Heart left ventricle (tissue), 16 donors: ENCODE results near the gene STAB1. TPM values are rescaled to one million over a fixed set of nuclear protein-coding genes. Genes with fewer than 3 reads are reported as not detected.

Experiments used
- ATAC-seq, 4 donors: fragments of 200-7000 bp; cut with Tn5 transposase; one replicate each; pipeline ENCODE4 v1.9.1; 2020 to 2022; ENCODE audit warnings: moderate library complexity in 4 of 4, mild to moderate bottlenecking in 3 of 4, moderate number of reproducible peaks in 1 of 4
- DNase-seq, 5 donors: peaks; one replicate each; pipeline ENCODE4 v3.0.0-alpha.2; 2020
- H3K27ac ChIP-seq, 12 donors: fragments of 200-600 bp; sonication (generic) in 4 of 12; one replicate each; pipeline versions ENCODE4 v1.5.0 to v1.8.0; 2016 to 2022; ENCODE audit warnings: mild to moderate bottlenecking in 2 of 12
- H3K27me3 ChIP-seq, 9 donors: fragments of 200-600 bp; sonication (generic) in 2 of 9; one replicate each; pipeline versions ENCODE4 v1.5.1 to v1.8.0; 2016 to 2022; ENCODE audit warnings: mild to moderate bottlenecking in 3 of 9
- H3K36me3 ChIP-seq, 9 donors: fragments of 200-600 bp; sonication (generic) in 2 of 9; one replicate each; pipeline versions ENCODE4 v1.5.0 to v1.8.0; 2018 to 2022; ENCODE audit warnings: mild to moderate bottlenecking in 2 of 9
- H3K4me1 ChIP-seq, 12 donors: fragments of 200-600 bp; sonication (generic) in 4 of 12; one replicate each; pipeline versions ENCODE4 v1.5.0 to v1.8.0; 2016 to 2022; ENCODE audit warnings: mild to moderate bottlenecking in 3 of 12
- H3K4me3 ChIP-seq, 12 donors: fragments of 200-600 bp; sonication (generic) in 4 of 12; one replicate each; pipeline versions ENCODE4 v1.5.0 to v1.8.0; 2017 to 2022; ENCODE audit warnings: mild to moderate bottlenecking in 9 of 12, moderate library complexity in 4 of 12
- H3K9me3 ChIP-seq, 12 donors: fragments of 200-600 bp; sonication (generic) in 4 of 12; one replicate each; pipeline versions ENCODE4 v1.5.0 to v1.8.0; 2016 to 2022; ENCODE audit warnings: mild to moderate bottlenecking in 1 of 12
- POLR2A ChIP-seq, 2 donors: fragments of 450-650 bp; IDR thresholded peaks; one replicate each; pipeline ENCODE4 v1.6.1; 2017; ENCODE audit warnings: antibody characterized with exemption in 2 of 2, mild to moderate bottlenecking in 2 of 2, moderate library complexity in 2 of 2
- WGBS, 4 donors: extraction: QIAGEN DNeasy Blood & Tissue Kit in 2 of 4; methylation state at CpG; one replicate each; pipeline versions ENCODE4 v1.1.5 to v1.1.7; 2013 to 2018; 5-methylcytosine and 5-hydroxymethylcytosine counted together
- intact Hi-C, 10 donors: fragments of 100-400 bp; cut with DNase I; formaldehyde crosslinking; loops; one replicate each; pipeline versions ENCODE4 v1.11.1 to v1.14.2; 2022
- polyA plus RNA-seq, 2 donors: library from polyadenylated mRNA; stranded (reverse); fragments of 200-250 nt; gene quantifications; one replicate each; pipeline ENCODE4 v1.2.3, GENCODE V29; 2013
- total RNA-seq, 9 donors: library from RNA; depleted of rRNA in 2 of 9; stranded (reverse); fragments of >200 nt in 2 of 9; fragmentation: NEBNext Ultra II Directional in 3 of 9; extraction: Animal tissue kit (Norgen Biotek cat#: 25700) in 3 of 9; gene quantifications; one replicate each; pipeline versions ENCODE4 v1.1.0 to v1.2.4, GENCODE V29; 2016 to 2023
- TF ChIP-seq, protein P1 (sequence below), 12 donors: fragments of 200-600 bp; sonication (generic) in 4 of 12; IDR thresholded peaks; one replicate each; pipeline versions ENCODE4 v1.5.0 to v1.8.0; 2018 to 2022; ENCODE audit warnings: antibody characterized with exemption in 12 of 12, mild to moderate bottlenecking in 5 of 12
- donor health status: ischemic (EF 13 %, LVEDD 7.1; RV severe dilation, severe dysfunction).
- donor health status: healthy with polysubstance abuse.
- donor health status: DM: no; HTN: yes; CAD: no.
- donor health status: DM: no; HTN: no; CAD: no.
- donor health status: ischemic (EF 25% LVEDD 6.9; RV normal size, moderate dysfunction).
- donor health status: ischemic (EF 25% LVEDD 5.7; RV mildly dilated, moderate dysfunction).
- donor health status: healthy.
- donor health status: DM: yes; HTN: yes; CAD: no.
- donor health status: ischemic (EF 35%, LVEDD 5.7; RV mildly dilated, moderate dysfunction).
- donor health status: nonischemic (EF 11% LVEDD 7.7; RV severe dilation, severe dysfunction).
- donor health status: DM: yes; HTN: yes; CAD: no.
- donor health status: PGD.
- donor health status: ischemic (EF 29% LVEDD 5.4; RV normal size, mild dysfunction).
- donor health status: nonischemic (EF 23%, LVEDD 6.1; RV moderate dilation, normal function).

Gene STAB1
- total and polyA plus RNA-seq, 11 donors: 34.1 to 351 (median 50.6) TPM

DNA sequence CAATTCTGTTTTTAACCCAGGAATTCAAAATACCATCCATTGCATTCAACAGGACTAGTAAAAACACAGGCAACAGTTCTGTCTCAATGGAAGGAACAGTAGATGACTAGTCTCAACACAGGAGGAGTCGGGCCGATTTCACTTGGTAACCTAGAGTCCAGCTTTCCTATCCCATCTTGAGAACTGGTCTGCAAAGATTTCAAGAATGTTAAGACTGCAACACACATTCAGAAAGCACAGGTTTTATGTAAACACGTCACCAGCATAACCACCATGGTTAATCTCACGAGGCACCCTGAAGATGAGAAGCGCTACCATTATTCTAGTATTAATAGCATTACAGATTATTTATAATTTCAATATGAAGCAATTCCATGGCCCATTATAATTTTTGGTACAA is 63.3 kb downstream of the STAB1 start:
- Histone ChIP-seq H3K4me1 (peaks cover 0 to 35% (median 0%) of the 10 kb centered on the region in 12 donors), H3K27me3 (no peaks in the 10 kb centered on the region), H3K27ac (no peak overlapping the region), H3K4me3 (no peak overlapping the region), H3K36me3 (peaks cover 1 to 98% (median 91%) of the 10 kb centered on the region in 9 donors), H3K9me3 (no peaks in the 10 kb centered on the region)
- ATAC-seq (no peak), DNase-seq (no peak)
- no peak for TF ChIP-seq POLR2A (IDR thresholded peaks at IDR 0.05)
- TF ChIP-seq, protein P1, sequence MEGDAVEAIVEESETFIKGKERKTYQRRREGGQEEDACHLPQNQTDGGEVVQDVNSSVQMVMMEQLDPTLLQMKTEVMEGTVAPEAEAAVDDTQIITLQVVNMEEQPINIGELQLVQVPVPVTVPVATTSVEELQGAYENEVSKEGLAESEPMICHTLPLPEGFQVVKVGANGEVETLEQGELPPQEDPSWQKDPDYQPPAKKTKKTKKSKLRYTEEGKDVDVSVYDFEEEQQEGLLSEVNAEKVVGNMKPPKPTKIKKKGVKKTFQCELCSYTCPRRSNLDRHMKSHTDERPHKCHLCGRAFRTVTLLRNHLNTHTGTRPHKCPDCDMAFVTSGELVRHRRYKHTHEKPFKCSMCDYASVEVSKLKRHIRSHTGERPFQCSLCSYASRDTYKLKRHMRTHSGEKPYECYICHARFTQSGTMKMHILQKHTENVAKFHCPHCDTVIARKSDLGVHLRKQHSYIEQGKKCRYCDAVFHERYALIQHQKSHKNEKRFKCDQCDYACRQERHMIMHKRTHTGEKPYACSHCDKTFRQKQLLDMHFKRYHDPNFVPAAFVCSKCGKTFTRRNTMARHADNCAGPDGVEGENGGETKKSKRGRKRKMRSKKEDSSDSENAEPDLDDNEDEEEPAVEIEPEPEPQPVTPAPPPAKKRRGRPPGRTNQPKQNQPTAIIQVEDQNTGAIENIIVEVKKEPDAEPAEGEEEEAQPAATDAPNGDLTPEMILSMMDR (IDR thresholded peaks at IDR 0.05): no peak
- WGBS, 4 donors: 95 to 99% (median 96%) methylated on average over 5 of the region's 5 CpGs
- intact Hi-C loops: loop anchor here in 1 of 10 donors (10.0 kb wide), 1 partner anchor 86 kb away; no protein-coding TSS in a partner anchor

DNA sequence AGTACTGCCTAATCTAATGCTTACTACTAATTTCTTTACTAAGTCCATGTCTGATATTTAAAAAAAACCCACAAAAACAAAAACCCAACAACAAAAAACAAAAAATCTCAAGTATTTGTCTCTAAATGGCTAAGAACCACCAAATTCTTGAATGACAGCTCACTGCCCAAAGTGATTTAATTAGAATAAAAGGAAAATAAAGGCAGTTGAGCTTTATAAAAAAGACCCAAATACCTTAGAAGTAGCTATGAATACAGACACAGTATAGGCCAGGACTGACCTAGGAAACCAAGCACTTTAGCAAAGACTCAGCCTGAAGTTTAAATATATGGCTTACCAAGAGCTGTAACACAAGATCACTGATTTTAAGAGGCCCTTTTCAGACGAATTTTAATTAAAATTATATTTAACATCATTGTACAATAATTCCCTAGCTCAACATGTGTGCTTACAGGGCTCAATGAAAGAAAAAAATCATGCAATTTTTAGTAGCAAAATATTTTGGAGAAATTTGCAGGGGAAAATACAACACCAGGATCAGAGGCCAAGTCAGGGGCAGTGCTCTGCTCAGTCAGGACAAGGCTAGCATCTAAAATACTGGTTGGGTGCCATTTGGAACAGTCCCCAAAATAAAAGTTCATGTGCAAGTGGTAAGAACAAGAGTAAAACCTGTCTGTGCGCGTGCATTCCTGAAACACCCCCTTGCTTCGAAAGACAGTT is 66.0 kb downstream of the STAB1 start:
- H3K36me3 ChIP-seq: peaks cover 4 to 99% (median 85%) of the 10 kb centered on the region in 9 donors
- no peak overlapping the region for H3K4me3 ChIP-seq
- intact Hi-C loops: no loop called here
- no peaks in the 10 kb centered on the region for H3K27me3 ChIP-seq
- no peaks in the 10 kb centered on the region for H3K9me3 ChIP-seq
- peak in 2 of 4 donors; percentile 33 to 56 for ATAC-seq
- peaks cover 0 to 19% (median 0%) of the 10 kb centered on the region in 12 donors for H3K4me1 ChIP-seq
- no peak for DNase-seq
- no peak overlapping the region for H3K27ac ChIP-seq
- 64 to 72% (median 68%) methylated on average over 4 of the region's 4 CpGs for WGBS, 4 donors
- TF ChIP-seq, protein P1 (IDR thresholded peaks at IDR 0.05): no peak
- TF ChIP-seq POLR2A (IDR thresholded peaks at IDR 0.05): no peak

- DNase-seq (no peak), ATAC-seq (no peak)
- no peaks in the 10 kb centered on the region for H3K27me3 ChIP-seq
- H3K4me1 ChIP-seq: peaks cover 0 to 15% (median 0%) of the 10 kb centered on the region in 12 donors
- TF ChIP-seq, protein P1 (IDR thresholded peaks at IDR 0.05): no peak
- no peak for TF ChIP-seq POLR2A (IDR thresholded peaks at IDR 0.05)
- peaks cover 3 to 92% (median 68%) of the 10 kb centered on the region in 9 donors for H3K36me3 ChIP-seq
- no peaks in the 10 kb centered on the region for H3K9me3 ChIP-seq
- 86 to 94% (median 92%) methylated on average over 2 of the region's 2 CpGs for WGBS, 4 donors
- intact Hi-C loops: no loop called here
- no peak overlapping the region for H3K27ac ChIP-seq
- no peak overlapping the region for H3K4me3 ChIP-seq
Measured at GRCh38 chr3:52563984-52564383, 68.8 kb downstream of the STAB1 start.

GRCh38 chr3:52568069-52568468 is 72.9 kb downstream of the STAB1 start:
- intact Hi-C loops: no loop called here
- TF ChIP-seq, protein P1 (IDR thresholded peaks at IDR 0.05): no peak
- TF ChIP-seq POLR2A (IDR thresholded peaks at IDR 0.05): no peak
- WGBS, 4 donors: 92 to 97% (median 95%) methylated on average over 2 of the region's 2 CpGs

More at GRCh38 chr3:52568069-52568468, 72.9 kb downstream of the STAB1 start:
- no peaks in the 10 kb centered on the region for H3K9me3 ChIP-seq
- DNase-seq: no peak
- ATAC-seq: no peak
- H3K27me3 ChIP-seq: no peaks in the 10 kb centered on the region
- H3K4me3 ChIP-seq: no peak overlapping the region
- no peak overlapping the region for H3K27ac ChIP-seq
- H3K36me3 ChIP-seq: peaks cover 0 to 79% (median 34%) of the 10 kb centered on the region in 9 donors
- peaks cover 0 to 4% (median 0%) of the 10 kb centered on the region in 12 donors for H3K4me1 ChIP-seq
